Measurements from ENCODE around the gene TAGAP.

- no peak for TF ChIP-seq CTCF (conservative IDR thresholded peaks at IDR 0.05 in 1 of 2, IDR thresholded peaks at IDR 0.05 in 1 of 2; ENCODE audit: extremely low read depth in 1 of 2, insufficient read depth in 1 of 2, low read depth in 1 of 2, low read length in 2 of 2)
- TF ChIP-seq EZH2 (IDR thresholded peaks at IDR 0.05; ENCODE audit: borderline replicate concordance, low read length) = no peak
These were observed 31.6 kb downstream of the TAGAP start for GRCh38 chr6:159013229-159013628.

All from mammary epithelial cell (primary cell).